GM03348 (cell line): ENCODE results near the gene IL13.

Source experiments
- DNase-seq: peaks from one replicate; pipeline ENCODE4 v3.0.0; 2012; ENCODE audit warnings: low spot score

IL13 gene

DNA sequence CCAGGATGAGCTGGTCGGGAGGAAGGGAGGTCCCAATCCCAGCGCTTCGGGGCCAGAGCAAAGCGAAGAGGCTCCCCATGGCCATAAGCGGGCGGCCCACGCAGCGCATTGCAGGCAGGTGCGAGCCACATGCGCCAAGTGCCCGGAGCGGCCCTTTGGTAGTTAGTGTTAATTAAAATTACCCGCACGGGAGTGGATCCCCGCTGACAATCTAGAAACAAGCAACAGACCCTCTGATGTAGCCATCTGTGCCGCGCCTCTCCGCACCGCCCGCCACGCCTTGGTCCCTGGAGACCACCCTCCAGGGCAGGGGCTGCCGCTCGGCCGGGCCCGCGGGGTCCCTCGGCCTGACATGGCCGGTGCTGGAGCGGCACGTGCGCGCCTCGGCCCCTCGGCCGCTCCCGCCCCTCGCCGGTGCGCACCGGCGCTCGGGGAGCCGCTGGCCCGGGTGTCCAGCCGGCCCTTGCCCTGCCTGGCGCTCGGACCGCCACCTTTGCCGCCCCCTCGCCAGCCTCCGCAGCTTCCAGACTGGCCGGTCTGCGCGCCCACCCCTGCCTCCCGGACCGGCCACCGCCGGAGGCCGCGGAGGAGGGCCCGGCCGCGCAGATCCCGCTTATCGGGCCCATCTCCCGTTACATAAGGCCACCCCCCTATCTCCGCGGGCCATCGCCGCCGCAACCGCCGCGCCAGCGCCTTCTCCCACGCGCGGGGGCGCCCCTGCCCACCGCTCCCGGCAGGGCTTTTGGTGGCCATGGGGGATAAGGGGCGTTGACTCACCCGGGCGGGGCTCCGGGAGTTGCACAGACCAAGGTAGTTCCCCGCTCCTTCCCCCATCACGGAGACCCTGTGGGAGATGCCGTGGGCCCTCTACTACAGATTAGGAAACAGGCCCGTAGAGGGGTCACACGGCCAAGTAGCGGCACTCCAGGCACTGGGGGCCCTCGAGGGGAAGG is 1.9 kb upstream of the IL13 start:
- DNase-seq, result peak; percentile 70

GRCh38 chr5:132656774-132657355 is 1.1 kb upstream of the IL13 start:
- no peak for DNase-seq

DNA sequence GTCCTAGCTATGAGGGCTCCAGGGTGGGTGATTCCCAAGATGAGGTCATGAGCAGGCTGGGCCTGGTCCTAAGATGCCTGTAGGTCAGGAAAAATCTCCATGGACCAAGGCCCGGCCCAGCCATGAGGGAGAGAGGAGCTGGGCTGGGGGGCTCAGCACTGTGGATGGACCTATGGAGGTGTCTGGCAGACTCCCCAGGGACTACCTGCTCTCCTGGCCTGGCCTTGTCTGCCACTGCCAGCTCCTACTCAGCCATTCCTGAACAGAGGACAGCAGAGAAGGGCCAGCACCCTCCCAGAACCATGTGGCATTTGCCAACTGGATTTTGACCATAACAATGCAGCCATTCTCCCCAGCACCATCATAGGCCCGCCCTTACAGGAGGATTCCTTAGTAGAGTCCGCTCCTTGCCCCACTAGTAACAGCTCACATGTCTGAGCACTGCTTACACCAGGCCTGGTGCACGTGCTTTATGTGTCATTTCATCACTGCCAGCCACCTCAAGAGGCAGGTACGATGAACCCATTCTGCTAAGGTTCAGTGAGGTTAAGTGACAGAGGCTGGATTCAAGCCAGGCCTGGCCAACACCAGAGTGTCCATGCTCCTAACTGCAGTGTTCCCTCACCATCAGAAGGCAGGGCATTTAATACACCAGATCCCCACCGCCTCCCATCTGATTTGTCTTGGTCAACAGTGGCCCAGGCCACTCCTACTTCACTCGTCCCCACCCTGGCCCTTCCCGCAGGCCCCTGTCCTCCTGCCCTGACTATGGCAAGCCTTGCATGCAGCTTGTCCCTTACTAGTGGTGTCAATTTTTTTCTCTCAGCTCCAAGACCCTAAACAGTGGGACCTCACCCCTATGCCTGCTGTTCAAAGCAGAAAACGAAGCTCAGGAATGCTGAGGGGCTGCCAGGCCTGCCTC is 669 bp downstream of the IL13 start:
- no peak for DNase-seq

DNA sequence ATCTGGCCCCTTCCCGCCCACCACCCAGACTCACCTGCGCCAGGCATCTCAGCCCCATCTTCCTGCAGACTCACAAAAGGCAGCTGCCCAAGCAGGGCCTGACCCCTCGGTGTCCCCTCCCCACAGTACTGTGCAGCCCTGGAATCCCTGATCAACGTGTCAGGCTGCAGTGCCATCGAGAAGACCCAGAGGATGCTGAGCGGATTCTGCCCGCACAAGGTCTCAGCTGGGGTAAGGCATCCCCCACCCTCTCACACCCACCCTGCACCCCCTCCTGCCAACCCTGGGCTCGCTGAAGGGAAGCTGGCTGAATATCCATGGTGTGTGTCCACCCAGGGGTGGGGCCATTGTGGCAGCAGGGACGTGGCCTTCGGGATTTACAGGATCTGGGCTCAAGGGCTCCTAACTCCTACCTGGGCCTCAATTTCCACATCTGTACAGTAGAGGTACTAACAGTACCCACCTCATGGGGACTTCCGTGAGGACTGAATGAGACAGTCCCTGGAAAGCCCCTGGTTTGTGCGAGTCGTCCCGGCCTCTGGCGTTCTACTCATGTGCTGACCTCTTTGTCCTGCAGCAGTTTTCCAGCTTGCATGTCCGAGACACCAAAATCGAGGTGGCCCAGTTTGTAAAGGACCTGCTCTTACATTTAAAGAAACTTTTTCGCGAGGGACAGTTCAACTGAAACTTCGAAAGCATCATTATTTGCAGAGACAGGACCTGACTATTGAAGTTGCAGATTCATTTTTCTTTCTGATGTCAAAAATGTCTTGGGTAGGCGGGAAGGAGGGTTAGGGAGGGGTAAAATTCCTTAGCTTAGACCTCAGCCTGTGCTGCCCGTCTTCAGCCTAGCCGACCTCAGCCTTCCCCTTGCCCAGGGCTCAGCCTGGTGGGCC is 1.9 kb downstream of the IL13 start:
- DNase-seq, result no peak

- no peak for DNase-seq
These were observed 3.4 kb downstream of the IL13 start for GRCh38 chr5:132661231-132662003.

- no peak for DNase-seq
These were observed 4.0 kb downstream of the IL13 start for GRCh38 chr5:132662004-132662401.

- peak; percentile 44 for DNase-seq
These were observed 5.2 kb downstream of the IL13 start for GRCh38 chr5:132662925-132663770.

DNA sequence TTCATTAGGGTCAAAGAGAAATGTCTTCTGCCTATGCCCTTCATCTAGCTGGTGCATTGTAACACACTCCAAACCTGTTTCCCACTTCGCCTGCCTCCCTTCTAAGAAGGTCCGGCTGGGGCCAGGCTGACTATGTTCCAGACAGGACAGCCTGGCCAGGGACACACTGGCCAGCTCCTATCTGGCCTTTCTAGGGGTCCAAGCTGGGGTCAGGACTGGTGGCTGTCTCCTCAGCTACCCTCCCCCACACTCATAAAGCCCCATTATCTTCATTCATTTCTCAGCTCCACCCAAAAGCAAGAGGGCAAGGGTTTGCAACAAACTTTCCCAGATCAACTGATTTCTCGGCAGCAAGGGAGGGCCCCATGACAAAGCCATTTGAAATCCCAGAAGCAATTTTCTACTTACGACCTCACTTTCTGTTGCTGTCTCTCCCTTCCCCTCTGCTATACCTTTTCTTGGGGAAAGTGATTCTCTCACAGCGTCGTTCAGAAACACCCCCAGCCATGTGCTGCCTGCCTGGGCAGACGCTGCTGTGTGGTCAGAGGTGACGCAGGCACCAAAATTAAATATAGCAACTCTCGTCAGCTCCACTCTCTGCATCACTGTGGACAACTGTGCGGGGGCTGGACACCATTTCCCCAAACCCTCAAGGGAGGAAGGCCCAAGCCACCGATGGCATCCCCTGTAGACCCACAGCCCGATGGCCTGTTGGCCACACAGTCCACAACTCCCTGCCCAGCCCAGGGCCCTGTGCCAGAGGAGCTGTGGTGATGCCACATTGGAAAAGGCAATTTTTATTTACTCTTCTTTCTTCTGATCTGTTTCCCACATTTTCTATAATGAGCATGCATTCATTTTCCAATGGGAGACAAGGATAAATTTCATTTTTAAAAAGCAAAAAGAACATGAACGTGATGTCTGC is 6.1 kb downstream of the IL13 start:
- DNase-seq, result no peak

- no peak for DNase-seq
These were observed 6.8 kb downstream of the IL13 start for GRCh38 chr5:132664696-132665209.

GRCh38 chr5:132665574-132666080 is 7.7 kb downstream of the IL13 start:
- DNase-seq, result no peak

- no peak for DNase-seq
These were observed 8.5 kb downstream of the IL13 start for GRCh38 chr5:132666310-132667123.

GRCh38 chr5:132667309-132667708 is 9.3 kb downstream of the IL13 start:
- no peak for DNase-seq

GRCh38 chr5:132667761-132668705 is 10.1 kb downstream of the IL13 start:
- DNase-seq, result no peak

DNA sequence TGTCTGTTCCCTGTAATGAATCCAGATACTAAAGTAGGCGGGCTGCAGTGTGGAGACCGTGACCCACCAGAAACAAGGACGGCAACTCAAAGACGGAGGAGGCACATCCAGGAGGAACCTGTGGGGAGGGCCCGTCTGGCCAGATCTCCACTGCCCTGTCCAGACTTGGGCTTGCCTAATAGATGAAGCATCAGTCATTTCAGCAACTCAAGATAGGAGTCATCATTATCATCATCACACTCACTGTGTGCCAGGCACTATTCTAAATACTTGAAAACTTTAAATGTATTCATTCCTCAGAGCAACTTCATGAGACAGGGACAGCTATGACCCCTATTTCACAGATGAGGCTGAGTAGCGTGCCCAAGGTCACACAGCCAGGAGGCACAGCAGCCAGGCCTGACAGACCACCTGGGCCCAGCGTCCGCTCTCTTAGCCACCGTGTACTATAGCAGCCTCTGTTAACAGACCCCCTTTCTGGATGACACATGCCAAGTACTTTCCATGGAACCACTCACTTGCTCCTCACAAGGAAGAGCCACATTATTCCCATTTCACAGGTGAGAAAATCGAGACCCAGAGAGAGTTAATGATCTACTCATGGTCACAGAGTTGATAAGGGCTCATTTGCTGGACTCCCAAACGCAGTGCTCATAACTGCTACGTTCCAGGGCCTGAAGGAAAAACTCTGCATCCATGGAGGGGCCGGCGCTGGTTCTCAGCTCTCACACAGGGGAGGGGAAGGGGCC is 10.9 kb downstream of the IL13 start:
- no peak for DNase-seq

- no peak for DNase-seq
These were observed 11.5 kb downstream of the IL13 start for GRCh38 chr5:132669455-132669820.
